HepG2 (cell line): ENCODE results near the gene SLC29A2. TPM values are rescaled to one million over a fixed set of nuclear protein-coding genes. Genes with fewer than 3 reads are reported as not detected.

ENCODE experiments used
- ATAC-seq: fragments of 200-7000 bp; cut with Tn5 transposase; 3 replicates; pipeline ENCODE4 v1.9.1; 2020; ENCODE audit warnings: mild to moderate bottlenecking, moderate library complexity
- BruUV-seq: library from RNA; stranded (reverse); fragments of 400-500 nt; replicated peaks from 2 replicates; lab custom pipeline; 2021; lab: Mats Ljungman, UMichigan
- CTCF ChIA-PET: fragments of 300-600 bp; formaldehyde crosslinking; extraction: SDS; loops from one replicate; lab custom pipeline; 2021; ENCODE audit warnings: low total read pairs, inconsistent platforms, low intra/inter-chr PET ratio; lab: Yijun Ruan, JAX
- POLR2A ChIA-PET: fragments of 350-600 bp; sonication (Branson Sonifier 250); formaldehyde crosslinking; loops from one replicate; lab custom pipeline; 2020; ENCODE audit warnings: antibody characterized with exemption, inconsistent platforms; lab: Yijun Ruan, JAX
- DNase-seq: peaks from one replicate; pipeline ENCODE4 v3.0.0-alpha.2; 2015; ENCODE audit warnings: low spot score
- FAIRE-seq: peaks from 3 replicates; lab custom pipeline; 2011; peaks lifted over from hg19 to GRCh38; lab: Jason Lieb, UNC
- H2AFZ ChIP-seq: one replicate; pipeline ENCODE4 v1.6.1; 2011; ENCODE audit warnings: low read length, inconsistent platforms
- H3K27ac ChIP-seq: fragments of 300-600 bp; 3 replicates; pipeline ENCODE4 v1.8.0; 2011; ENCODE audit warnings: mixed run types, mild to moderate bottlenecking, mixed read lengths, low read length, inconsistent platforms; ENCODE audit not compliant: insufficient read depth; ENCODE audit errors: extremely low read length
- H3K27me3 ChIP-seq, 2 experiments: fragments of 200-600 bp in 1 of 2; 2 replicates in 1 of 2; 3 replicates in 1 of 2; pipeline versions ENCODE4 v1.6.0 to v1.8.0; 2011; ENCODE audit warnings: low read length in 2 of 2, mild to moderate bottlenecking in 2 of 2, moderate library complexity in 2 of 2, inconsistent platforms in 1 of 2; ENCODE audit not compliant: insufficient read depth in 2 of 2, control insufficient read depth in 1 of 2
- H3K36me3 ChIP-seq, 2 experiments: fragments of 200-600 bp in 1 of 2; replicated peaks in 1 of 2; 2 replicates in 1 of 2; 3 replicates in 1 of 2; pipeline versions ENCODE4 v1.5.1 to v1.8.0; 2011; ENCODE audit warnings: low read length in 2 of 2, inconsistent platforms in 1 of 2; ENCODE audit not compliant: insufficient read depth in 2 of 2, control insufficient read depth in 1 of 2
- H3K4me1 ChIP-seq: 2 replicates; pipeline ENCODE4 v1.5.1; 2012; ENCODE audit warnings: low read length, inconsistent platforms; ENCODE audit not compliant: insufficient read depth
- H3K4me2 ChIP-seq: 2 replicates; pipeline ENCODE4 v1.6.0; 2011; ENCODE audit warnings: low read depth, low read length, inconsistent platforms
- H3K4me3 ChIP-seq, 3 experiments: fragments of 200-600 bp in 1 of 3; sonication (generic), shearing (Covaris generic) in 1 of 3; replicated peaks in 1 of 3; 2 replicates each; pipeline ENCODE4 v1.5.1; 2011 to 2016; ENCODE audit warnings: low read length in 3 of 3, inconsistent platforms in 2 of 3, low read depth in 2 of 3, mild to moderate bottlenecking in 2 of 3, control low read depth in 1 of 3, mixed read lengths in 1 of 3; ENCODE audit not compliant: insufficient read depth in 1 of 3
- H3K79me2 ChIP-seq: one replicate; pipeline ENCODE4 v1.6.1; 2011; ENCODE audit warnings: low read length, inconsistent platforms; ENCODE audit not compliant: insufficient read depth
- H3K9ac ChIP-seq: 2 replicates; pipeline ENCODE4 v1.6.0; 2011; ENCODE audit warnings: mild to moderate bottlenecking, low read depth, low read length, inconsistent platforms; ENCODE audit not compliant: insufficient read depth
- H3K9me3 ChIP-seq: 2 replicates; pipeline ENCODE4 v1.5.1; 2012; ENCODE audit warnings: mild to moderate bottlenecking, low read length
- H4K20me1 ChIP-seq: 2 replicates; pipeline ENCODE4 v1.6.0; 2011; ENCODE audit warnings: inconsistent platforms, mild to moderate bottlenecking, low read length, moderate library complexity; ENCODE audit not compliant: insufficient read depth
- CHD2 ChIP-seq: IDR thresholded peaks from 2 replicates; pipeline ENCODE4 v1.6.1; 2011; ENCODE audit warnings: low read depth, low read length, improper control_type of control experiment
- RBFOX2 ChIP-seq: fragments of 200-400 bp; formaldehyde crosslinking; IDR thresholded peaks from 2 replicates; pipeline ENCODE4 v1.6.1; 2017; ENCODE audit warnings: low read depth, mild to moderate bottlenecking, low read length
- SPEN ChIP-seq: sonication (generic); formaldehyde crosslinking; IDR thresholded peaks from 2 replicates; pipeline ENCODE4 v1.5.1; 2020; ENCODE audit warnings: low read depth, mild to moderate bottlenecking, missing genetic modification reagents
- SRF ChIP-seq: IDR thresholded peaks from 2 replicates; pipeline ENCODE4 v1.6.1; 2011; ENCODE audit warnings: mild to moderate bottlenecking, low read depth, low read length, moderate library complexity
- TCF7 ChIP-seq: sonication (generic); IDR thresholded peaks from 2 replicates; pipeline ENCODE4 v1.6.1; 2016; ENCODE audit warnings: antibody characterized with exemption, low read depth
- ZFX ChIP-seq: sonication (generic); formaldehyde crosslinking; IDR thresholded peaks from 2 replicates; pipeline ENCODE4 v1.4.0; 2020; ENCODE audit warnings: mild to moderate bottlenecking, low read depth, missing genetic modification reagents, moderate library complexity
- ZFY ChIP-seq: sonication (generic); formaldehyde crosslinking; IDR thresholded peaks from 2 replicates; pipeline ENCODE4 v1.4.0; 2020; ENCODE audit warnings: missing genetic modification reagents
- ZNF569 ChIP-seq: sonication (generic); formaldehyde crosslinking; IDR thresholded peaks from 2 replicates; pipeline ENCODE4 v1.5.0; 2020; ENCODE audit warnings: mild to moderate bottlenecking, missing genetic modification reagents, moderate library complexity, borderline replicate concordance
- WGBS: methylation state at CpG from one replicate; pipeline ENCODE4 v1.1.6; 2017; ENCODE audit warnings: low lambda C conversion rate; 5-methylcytosine and 5-hydroxymethylcytosine counted together
- in situ Hi-C: cut with HindIII; loops from 2 replicates; pipeline ENCODE4 v1.10.0; 2017; ENCODE audit warnings: low pct_unique_long_range_greater_than_20kb; ENCODE audit not compliant: extremely low pct_ligation_motif_present
- intact Hi-C: fragments of 100-400 bp; cut with micrococcal nuclease; formaldehyde crosslinking; loops from one replicate; pipeline ENCODE4 v1.10.0; 2022; ENCODE audit not compliant: unreplicated experiment
- polyA plus RNA-seq, 8 experiments: library from polyadenylated mRNA; depleted of rRNA in 3 of 8; stranded (reverse) in 7 of 8; unstranded in 1 of 8; fragments of >200 nt; fragmentation: Illumina TruSeq in 4 of 8; extraction: Trizol in 4 of 8; gene quantifications; 2 replicates each; pipeline versions ENCODE4 v1.2.1 to v1.2.3, GENCODE V29; 2011 to 2016; ENCODE audit warnings: low read depth in 4 of 8, missing spikeins in 1 of 8, mixed read lengths in 1 of 8; ENCODE audit not compliant: insufficient read depth in 1 of 8
- total RNA-seq, 5 experiments: library from RNA; depleted of rRNA; stranded (reverse); fragments of >200 nt; fragmentation: Illumina TruSeq; extraction: Trizol; gene quantifications; 2 replicates each; pipeline ENCODE4 v1.2.3, GENCODE V29; 2016; ENCODE audit warnings: low read depth in 1 of 5
- TF ChIP-seq, protein P1 (sequence below): sonication (generic); formaldehyde crosslinking; IDR thresholded peaks from 2 replicates; pipeline ENCODE4 v1.4.0; 2020; ENCODE audit warnings: missing genetic modification reagents
- TF ChIP-seq, protein P2 (sequence below): IDR thresholded peaks from 2 replicates; pipeline ENCODE4 v1.6.1; 2016; ENCODE audit warnings: missing genetic modification reagents, missing compliant biosample characterization
- TF ChIP-seq, protein P3 (sequence below): sonication (generic); formaldehyde crosslinking; IDR thresholded peaks from 2 replicates; pipeline ENCODE4 v1.4.0; 2020; ENCODE audit warnings: missing genetic modification reagents, borderline replicate concordance

SLC29A2 gene
- total and polyA plus RNA-seq, 2 of the 13 experiments (the other 11 are each of a cell fraction or from before 2014, with no cell fraction given) = 0.63 to 0.66 TPM

DNA sequence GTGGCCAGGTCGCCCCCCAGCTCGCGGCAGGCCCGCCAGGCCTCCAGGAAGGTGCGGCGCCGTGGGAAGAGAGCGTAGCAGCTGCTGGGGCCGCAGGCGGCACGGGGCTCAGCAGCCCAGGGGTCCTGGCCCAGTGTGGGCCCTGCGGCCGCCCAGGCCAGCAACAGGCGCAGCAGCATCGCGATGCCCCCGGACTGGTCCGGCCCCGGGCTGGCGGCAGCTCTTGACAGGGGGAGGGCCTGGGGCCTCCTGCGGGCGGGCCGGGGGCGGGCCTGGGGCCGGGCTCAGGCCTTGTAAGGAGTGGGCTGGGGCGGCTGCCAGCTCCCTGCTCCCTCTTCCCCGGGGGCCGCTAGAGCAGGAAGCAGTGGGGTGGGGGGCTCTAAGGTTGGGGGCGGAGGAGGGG, 54.7 kb downstream of the SLC29A2 start, which contains the start of gene CD248:
Gene CD248 (minus strand): TSS at position 196 of the 403 bp plus-strand sequence. CDS start 17 bp downstream, at position 179.
- Histone ChIP-seq H3K4me2 (peak within 1 kb of the TSS; percentile 78), H4K20me1 (no peaks in the 10 kb centered on the region), H3K9me3 (no peaks in the 10 kb centered on the region), H3K9ac (peak within 1 kb of the TSS; percentile 40), H3K27me3 (0 out of 5 replicates have a peak, but pooled peaks cover 0 to 4% of the 10 kb centered on the region in 2 experiments), H3K79me2 (no peaks in the 10 kb centered on the region), H3K27ac (peak within 1 kb of the TSS; percentile 32), H3K4me1 (peaks cover 39% of the 10 kb centered on the region), H3K4me3 (peak within 1 kb of the TSS; percentile 11 to 66 (median 24)), H3K36me3 (no peaks in the 10 kb centered on the region), H2AFZ (no peak within 1 kb of the TSS)
- ChIA-PET POLR2A (interaction anchor here (0.8 to 3.7 kb wide), 7 partner anchors 10 to 34 kb away, joined by 3 to 28 read pairs (median 6); partner anchors contain the start of genes B4GAT1, BRMS1, RIN1 and YIF1A), CTCF (no interaction called here)
- ATAC-seq (peak; percentile 12), FAIRE-seq (no peak), DNase-seq (no peak)
- TF ChIP-seq, protein P1, sequence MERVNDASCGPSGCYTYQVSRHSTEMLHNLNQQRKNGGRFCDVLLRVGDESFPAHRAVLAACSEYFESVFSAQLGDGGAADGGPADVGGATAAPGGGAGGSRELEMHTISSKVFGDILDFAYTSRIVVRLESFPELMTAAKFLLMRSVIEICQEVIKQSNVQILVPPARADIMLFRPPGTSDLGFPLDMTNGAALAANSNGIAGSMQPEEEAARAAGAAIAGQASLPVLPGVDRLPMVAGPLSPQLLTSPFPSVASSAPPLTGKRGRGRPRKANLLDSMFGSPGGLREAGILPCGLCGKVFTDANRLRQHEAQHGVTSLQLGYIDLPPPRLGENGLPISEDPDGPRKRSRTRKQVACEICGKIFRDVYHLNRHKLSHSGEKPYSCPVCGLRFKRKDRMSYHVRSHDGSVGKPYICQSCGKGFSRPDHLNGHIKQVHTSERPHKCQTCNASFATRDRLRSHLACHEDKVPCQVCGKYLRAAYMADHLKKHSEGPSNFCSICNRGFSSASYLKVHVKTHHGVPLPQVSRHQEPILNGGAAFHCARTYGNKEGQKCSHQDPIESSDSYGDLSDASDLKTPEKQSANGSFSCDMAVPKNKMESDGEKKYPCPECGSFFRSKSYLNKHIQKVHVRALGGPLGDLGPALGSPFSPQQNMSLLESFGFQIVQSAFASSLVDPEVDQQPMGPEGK (CRISPR knock-in tag) = peak; percentile 31; the same call in 1 of the 2 replicates
- no peak for TF ChIP-seq SPEN
- TF ChIP-seq ZFX (CRISPR knock-in tag) = peak; percentile 50; the same call in 1 of the 2 replicates
- TF ChIP-seq, protein P2, sequence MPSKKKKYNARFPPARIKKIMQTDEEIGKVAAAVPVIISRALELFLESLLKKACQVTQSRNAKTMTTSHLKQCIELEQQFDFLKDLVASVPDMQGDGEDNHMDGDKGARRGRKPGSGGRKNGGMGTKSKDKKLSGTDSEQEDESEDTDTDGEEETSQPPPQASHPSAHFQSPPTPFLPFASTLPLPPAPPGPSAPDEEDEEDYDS (CRISPR knock-in tag) = peak; percentile 40; the same call in 1 of the 2 replicates
- TF ChIP-seq, protein P3, sequence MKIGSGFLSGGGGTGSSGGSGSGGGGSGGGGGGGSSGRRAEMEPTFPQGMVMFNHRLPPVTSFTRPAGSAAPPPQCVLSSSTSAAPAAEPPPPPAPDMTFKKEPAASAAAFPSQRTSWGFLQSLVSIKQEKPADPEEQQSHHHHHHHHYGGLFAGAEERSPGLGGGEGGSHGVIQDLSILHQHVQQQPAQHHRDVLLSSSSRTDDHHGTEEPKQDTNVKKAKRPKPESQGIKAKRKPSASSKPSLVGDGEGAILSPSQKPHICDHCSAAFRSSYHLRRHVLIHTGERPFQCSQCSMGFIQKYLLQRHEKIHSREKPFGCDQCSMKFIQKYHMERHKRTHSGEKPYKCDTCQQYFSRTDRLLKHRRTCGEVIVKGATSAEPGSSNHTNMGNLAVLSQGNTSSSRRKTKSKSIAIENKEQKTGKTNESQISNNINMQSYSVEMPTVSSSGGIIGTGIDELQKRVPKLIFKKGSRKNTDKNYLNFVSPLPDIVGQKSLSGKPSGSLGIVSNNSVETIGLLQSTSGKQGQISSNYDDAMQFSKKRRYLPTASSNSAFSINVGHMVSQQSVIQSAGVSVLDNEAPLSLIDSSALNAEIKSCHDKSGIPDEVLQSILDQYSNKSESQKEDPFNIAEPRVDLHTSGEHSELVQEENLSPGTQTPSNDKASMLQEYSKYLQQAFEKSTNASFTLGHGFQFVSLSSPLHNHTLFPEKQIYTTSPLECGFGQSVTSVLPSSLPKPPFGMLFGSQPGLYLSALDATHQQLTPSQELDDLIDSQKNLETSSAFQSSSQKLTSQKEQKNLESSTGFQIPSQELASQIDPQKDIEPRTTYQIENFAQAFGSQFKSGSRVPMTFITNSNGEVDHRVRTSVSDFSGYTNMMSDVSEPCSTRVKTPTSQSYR = 0 out of 2 replicates have a peak, but pooled peaks have one; percentile 3
- peak; percentile 66; the same call in 1 of the 2 replicates for TF ChIP-seq SRF
- TF ChIP-seq ZNF569 (CRISPR knock-in tag) = no peak
- TF ChIP-seq ZFY = peak; percentile 38; the same call in 1 of the 2 replicates
- peak; percentile 51; the same call in 1 of the 2 replicates for TF ChIP-seq RBFOX2
- TF ChIP-seq CHD2 = 0 out of 2 replicates have a peak, but pooled peaks have one; percentile 17
- TF ChIP-seq TCF7 = no peak
- WGBS = 40% methylated on average over 5 of the region's 29 CpGs
- no TSS peak for BruUV-seq
- in situ Hi-C loops (no loop called here), intact Hi-C loops (loop anchor here (10.0 kb wide), 1 partner anchor 68 kb away; no protein-coding TSS in a partner anchor)
